NCI-H2081 (cell line): Measurements from ENCODE around the gene TAF4.
A peak's percentile ranks its signal among the peaks of the same experiment; 100 is the strongest.
"Not testable (repeated sequence)": the region's sequence is repeated elsewhere in the genome, so short reads cannot be mapped to it uniquely, and the experiment has no call there.

Experiments
- DNase-seq, 2 experiments: peaks; one replicate each; lab custom pipeline; 2025; lab: John Stamatoyannopoulos, UW

TAF4 gene, protein sequence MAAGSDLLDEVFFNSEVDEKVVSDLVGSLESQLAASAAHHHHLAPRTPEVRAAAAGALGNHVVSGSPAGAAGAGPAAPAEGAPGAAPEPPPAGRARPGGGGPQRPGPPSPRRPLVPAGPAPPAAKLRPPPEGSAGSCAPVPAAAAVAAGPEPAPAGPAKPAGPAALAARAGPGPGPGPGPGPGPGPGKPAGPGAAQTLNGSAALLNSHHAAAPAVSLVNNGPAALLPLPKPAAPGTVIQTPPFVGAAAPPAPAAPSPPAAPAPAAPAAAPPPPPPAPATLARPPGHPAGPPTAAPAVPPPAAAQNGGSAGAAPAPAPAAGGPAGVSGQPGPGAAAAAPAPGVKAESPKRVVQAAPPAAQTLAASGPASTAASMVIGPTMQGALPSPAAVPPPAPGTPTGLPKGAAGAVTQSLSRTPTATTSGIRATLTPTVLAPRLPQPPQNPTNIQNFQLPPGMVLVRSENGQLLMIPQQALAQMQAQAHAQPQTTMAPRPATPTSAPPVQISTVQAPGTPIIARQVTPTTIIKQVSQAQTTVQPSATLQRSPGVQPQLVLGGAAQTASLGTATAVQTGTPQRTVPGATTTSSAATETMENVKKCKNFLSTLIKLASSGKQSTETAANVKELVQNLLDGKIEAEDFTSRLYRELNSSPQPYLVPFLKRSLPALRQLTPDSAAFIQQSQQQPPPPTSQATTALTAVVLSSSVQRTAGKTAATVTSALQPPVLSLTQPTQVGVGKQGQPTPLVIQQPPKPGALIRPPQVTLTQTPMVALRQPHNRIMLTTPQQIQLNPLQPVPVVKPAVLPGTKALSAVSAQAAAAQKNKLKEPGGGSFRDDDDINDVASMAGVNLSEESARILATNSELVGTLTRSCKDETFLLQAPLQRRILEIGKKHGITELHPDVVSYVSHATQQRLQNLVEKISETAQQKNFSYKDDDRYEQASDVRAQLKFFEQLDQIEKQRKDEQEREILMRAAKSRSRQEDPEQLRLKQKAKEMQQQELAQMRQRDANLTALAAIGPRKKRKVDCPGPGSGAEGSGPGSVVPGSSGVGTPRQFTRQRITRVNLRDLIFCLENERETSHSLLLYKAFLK

DNA sequence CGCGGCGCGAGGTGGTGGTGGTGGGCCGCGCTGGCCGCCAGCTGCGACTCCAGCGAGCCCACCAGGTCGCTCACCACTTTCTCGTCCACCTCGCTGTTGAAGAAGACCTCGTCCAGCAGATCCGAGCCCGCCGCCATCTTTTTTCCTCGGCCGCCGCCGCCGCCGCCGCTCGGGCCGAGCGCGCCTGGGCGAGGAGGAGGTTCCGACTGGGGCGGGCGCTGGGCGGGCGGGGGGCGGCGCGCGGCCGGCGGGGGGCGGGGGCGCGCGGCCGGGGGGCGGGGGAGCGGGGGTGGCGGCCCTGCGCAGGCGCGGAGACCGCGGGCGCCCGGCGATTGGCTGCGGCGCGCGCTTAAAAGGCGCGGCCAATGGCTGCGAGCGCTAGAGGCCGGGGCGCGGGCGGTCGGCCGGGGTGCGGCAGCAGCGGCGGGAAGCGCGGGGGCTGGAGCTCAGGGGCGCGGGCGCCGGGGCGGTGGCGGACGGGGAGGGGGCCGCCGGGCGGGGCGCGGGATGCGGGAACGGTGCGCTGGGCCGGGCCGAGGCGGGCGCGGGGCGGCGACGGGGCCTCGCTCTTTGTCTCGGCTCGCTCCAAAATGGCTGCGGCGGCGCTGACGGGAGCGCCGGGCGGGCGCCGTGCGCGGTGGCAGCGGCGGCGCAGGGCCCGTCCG lies at the start of gene TAF4:
Gene TAF4 (minus strand): TSS at position 208 of the 665 bp plus-strand sequence. CDS start 71 bp downstream, at position 137.
- DNase-seq, result peak; percentile 64 to 78

DNA sequence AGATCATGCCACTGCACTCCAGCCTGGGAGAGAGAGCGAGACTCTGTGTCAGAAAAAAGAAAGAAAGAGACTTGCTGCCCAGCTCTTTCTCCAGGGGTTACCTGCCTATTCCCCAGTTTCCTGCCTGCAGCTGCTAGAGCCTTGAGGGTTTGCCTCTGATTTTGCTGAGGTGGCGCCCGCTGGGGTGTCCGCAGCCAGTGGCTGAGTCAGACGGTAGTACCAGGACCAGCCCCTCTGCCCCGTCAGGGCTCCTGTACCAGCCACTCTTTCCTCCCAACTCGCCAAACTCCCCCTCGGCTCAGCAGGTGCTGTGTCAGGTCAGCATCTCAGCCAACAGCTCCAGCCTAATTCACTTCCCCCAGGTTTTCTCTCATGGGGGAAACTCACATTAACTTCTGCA lies 49.2 kb upstream of the TAF4 start:
- DNase-seq, result no peak

DNA sequence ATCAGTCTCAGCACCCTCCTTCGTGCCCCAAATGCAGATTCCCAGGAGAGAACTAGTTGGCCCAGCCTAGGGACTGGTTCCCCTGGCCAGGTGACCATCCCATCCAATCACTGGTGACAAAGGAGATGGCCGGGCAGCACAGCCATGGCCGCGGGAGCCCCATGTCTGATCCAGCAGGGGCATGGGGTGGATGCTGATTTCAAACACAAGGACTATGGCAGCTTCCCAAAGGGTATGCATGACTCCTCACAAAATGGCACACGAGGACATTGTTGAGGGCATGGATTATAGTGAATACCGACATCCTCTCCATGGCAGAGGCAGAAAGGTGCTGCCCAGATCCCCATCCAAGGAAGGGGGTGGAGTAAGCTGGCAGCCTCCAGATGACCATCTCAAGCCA lies 46.7 kb upstream of the TAF4 start:
- DNase-seq, result no peak

DNA sequence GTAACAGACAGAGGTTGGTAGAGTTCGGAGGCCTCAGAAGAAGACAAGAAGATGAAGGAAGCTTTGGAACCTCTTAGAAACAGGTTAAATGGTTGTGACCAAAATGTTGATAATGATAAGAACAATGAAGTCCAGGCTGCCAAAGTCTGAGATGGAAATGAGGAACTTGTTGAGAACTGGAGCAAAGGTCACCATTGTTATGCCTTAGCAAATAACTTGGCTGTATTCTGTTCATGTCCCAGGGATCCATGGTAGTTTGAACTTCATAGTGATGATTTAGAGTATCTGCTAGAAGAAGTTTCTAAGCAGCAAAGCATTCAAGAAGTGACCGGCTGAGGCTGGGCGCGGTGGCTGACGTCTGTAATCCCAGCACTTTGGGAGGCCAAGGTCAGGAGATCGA lies 45.5 kb upstream of the TAF4 start:
- no peak for DNase-seq

DNA sequence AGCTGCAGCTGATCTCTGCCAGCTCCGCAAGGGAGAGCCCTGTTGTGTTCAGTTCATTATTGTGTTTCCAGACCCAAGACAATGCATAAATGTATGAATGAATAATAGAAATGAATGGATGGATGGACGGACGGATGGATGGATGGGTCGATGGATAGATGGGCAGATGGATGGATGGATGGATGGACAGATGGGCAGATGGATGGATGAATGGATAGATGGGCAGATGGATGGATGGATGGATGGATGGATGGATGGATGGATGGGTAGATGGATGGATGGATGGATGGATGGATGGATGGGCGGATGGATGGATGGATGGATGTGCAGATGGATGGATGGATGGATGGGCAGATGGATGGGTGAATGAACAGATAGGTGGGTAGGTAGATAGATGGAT lies 39.9 kb upstream of the TAF4 start:
- DNase-seq, result no peak

DNA sequence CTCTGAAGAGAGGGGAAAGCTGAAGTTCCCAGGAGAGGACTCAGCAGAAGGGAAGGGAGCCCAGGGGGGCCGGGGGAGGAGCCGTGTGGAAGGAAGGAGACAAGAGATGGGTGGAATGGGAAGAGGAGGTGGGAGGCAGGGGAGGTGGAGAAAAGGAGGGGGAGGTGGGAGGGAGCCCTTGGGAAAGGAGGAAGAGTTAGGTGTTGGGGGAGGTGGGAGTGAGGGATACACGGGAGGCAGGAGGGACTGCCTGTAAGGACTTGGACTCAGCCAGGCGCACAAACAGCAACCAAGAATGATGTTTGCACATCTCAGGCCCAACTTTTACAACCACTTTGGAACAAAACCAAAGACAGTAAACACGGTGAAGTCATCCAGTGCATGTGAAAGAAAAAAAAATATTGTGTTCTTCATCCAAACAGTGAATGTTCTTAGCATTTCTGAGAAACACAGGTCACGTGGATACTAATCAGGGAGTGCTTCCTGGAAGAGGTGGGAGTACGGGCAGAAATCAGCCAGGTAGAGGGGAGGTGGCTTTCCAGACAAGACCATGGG lies 39.2 kb upstream of the TAF4 start:
- DNase-seq, result no peak

DNA sequence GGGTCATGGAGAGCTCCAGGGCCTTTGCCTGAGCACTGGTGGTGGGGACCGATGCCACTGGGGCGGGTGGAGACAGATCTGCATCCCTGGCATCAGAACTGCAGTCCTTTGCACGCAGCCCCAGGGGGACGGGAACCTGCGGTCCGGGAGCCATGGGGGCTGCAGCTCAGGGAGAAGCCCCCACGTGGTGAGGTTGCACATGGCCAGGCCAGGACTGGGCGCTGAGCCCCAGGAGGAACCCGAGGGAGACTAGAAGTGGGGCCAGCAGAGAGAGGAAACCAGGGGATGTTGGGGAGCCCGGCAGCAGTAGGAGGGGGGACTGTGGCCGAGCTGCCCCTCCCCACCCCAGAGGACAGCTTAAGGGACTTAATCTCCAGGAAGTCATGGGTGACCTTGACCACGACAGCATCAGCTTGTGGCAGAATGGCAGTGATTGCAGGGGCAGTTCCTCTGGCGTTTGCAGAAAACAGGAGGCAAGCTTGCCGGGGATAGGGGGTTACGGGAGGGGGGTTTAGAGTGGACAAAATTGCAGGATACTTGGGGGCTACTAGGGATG lies 38.6 kb upstream of the TAF4 start:
- DNase-seq, result no peak

DNA sequence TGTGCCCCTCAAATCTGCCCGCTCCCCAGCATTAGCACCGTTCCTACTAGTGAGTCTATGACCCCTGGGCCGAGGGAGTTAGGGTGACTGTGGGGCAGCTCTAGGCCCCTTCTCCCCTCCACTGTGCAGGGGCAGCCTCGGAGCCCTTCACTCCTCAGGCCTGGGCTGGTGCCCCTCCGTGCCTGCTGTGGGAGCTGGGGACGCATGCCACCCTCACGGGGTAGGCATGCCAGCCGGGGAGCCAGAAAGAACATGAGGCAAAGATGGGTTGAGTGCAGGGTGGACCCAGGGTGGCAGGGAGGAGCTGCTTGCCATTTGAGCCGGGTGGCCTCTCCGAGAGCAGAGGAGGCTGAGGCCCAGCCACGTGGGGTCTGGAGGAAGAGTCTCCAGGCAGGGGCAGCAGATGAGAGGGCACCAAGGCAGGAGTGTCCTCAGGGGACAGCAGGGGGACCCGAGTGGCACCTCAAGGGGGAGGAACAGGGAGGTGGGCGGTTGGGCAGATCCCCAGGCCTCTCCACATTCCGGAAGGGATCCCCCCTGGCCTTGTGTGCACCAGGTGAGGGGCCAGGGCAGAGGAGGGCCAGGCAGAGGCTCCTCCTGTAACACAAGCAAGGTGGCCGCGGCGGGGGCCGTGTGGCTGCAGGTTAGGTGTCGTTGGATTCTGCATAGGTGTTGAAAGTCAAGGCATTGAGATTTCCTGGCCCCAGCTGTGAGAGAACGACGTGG lies 38.0 kb upstream of the TAF4 start:
- no peak for DNase-seq

DNA sequence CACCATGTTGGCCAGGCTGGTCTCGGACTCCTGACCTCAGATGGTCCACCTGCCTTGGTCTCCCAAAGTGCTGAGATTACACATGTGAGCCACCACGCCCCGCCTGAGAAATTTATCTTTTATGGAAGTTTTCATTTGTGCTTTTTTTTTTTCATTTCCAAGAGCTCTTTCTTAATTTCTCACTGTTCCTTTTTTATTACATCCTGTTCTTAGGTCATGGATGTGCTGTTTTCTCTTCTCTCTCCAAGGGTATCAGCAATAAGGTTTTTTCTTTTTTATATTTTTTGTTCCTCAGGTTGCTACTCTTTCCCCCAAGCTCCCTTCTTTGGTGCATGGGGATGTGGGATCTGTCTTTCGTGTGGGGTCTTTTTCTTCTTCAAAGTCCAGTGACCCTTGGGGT lies 35.4 kb upstream of the TAF4 start:
- DNase-seq, result no peak

DNA sequence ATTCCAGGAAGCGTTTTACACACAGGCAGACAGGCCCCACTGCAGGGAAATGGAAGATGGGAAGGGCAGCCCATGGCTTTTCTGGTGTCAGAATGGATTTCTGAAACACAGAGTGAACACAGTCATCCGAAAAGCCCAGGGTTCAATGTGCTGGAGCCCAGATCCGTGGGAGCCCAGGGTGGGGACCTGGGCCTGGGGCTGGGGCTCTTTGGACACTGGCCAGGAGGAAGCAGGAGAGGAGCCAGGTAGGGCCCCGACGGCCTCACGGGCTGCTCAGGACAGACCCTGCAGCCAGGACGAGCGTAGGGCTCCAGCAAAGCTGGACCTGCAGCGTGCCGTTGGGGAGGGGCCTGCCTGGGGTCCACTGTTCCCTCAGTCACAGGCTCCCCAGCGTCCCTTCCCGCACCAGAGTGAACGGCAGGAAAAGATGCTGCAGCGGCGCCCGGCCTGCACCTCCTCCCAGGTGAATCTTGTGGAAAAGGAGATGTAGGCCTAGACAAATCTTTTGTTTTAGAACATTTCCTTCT lies 32.3 kb upstream of the TAF4 start:
- no peak for DNase-seq

DNA sequence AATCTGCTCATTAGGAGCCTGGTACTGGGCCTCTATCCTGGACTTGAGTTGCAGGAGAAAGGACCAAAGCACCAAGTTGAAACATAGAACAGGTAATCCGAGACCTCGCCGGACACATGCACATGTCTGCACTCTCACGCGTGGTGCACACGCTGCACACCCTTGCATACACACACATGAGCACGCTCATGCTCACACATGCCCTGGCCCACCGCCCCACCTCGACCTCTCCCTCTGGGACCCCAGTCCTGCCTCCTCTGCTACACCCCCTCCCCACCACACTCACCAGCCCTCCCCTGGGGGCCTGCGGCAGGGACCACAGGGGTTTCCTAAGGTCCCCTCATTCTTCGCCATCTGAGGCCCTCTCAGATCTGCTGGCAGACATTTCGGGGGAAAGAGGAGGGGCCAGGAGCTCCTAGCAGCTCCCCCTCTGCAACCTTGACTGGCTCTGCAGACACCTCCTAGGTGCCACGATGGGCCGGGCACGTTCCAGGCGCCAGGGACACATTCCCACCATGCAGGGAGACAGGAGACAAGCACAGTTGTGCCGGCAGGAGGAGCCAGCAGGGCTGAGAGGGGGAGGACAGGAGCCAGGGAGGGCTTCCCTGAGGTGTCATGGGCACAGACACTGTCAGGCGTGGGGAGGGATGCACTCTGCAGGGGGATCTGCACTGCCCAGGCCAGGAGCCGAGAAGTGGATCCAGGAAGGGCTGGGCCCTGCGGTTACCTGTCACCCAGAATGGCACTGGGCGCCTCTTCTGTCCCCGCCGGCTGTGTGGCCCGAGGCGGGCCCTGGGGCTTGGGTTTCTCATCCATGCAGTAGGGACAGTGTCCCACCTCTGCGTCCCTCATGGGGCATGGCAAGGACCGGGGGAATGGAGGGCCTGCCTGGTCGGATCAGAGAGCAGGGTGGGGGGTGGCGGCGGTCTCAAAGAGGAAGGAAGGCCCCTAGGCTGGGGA lies 31.0 kb upstream of the TAF4 start:
- DNase-seq, result no peak

DNA sequence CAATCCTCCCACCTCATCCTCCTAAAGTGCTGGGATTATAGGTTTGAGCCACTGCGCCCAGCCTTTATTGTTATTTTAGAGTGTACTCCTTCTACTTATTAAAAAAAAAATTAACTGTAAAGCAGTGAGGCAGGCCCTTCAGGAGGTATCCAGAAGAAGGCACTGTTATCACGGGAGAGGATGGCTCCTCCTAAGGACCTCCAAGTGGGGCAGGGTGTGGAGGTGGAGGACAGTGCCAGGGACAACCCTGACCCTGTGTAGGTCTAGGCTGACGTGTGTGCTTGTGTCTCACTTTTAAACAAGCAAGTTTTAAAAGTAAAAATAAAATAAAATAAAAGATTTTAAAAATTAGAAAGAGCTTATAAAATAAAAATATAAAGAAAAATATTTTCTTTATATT lies 23.7 kb upstream of the TAF4 start:
- DNase-seq, result no peak

DNA sequence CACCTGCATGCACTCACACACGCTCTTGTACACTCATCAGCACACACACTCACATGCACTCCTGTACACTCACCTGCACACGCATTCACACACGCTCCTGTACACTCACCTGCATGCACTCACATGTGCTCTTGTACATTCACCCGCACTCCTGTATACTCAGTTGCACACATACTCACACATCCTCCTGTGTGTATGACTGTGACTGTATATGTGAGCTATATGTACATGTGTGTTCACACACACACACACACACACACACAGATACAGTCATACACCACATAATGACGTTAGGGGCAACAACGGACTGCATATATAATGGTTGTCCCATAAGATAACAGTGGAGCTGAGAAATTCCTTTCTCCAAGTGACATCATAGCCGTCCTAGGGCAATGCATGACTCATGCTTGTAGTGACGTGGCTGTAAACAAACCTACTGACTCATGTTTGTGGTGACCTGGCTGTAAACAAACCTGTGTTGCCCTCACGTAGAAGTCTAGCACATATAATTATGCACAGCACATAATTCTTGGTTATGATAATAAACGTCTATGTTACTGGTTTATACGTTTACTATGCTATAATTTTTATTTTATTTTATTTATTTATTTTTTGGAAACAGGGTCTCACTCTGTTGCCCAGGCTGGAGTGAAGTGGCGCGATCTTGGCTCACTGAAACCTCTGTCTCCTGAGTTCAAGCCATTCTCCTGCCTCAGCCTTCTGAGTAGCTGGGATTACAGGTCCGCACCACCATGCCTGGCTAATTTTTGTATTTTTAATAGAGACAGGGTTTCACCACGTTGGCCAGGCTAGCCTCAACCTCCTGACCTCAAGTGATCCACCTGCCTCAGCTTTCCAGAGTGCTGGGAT lies 22.8 kb upstream of the TAF4 start:
- DNase-seq, result no peak

DNA sequence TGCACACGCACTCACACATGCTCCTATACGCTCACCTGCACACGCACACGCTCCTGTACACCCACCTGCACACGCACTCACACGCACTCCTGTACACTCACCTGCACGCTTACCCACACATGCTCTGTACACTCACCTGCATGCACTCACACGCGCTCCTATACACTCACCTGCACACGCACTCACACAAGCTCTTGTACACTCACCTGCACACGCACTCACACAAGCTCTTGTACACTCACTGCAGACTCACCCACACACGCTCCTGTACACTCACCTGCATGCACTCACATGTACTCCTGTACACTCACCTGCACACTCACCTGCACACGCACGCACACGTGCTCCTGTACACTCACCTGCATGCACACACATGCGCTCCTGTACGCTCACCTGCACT lies 22.0 kb upstream of the TAF4 start:
- no peak for DNase-seq

DNA sequence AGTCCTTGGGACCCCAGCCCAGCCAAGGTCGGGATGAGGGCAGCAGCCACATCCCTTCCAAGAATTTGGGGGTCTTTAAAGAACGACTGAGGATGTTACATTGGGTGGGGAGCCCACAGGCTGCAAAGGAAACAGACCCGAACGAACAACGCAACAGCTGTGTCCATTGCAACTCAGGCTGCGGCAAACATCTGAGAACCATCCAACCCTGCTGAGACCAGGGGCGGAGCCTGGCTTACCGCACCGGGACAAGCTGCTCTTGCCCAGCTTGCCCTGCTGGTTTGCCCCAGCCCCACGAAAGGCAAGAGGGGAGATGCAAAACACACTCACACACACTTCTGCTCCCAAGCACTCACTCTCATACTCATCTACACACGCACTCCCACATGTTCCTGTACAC lies 21.5 kb upstream of the TAF4 start:
- DNase-seq, result no peak

DNA sequence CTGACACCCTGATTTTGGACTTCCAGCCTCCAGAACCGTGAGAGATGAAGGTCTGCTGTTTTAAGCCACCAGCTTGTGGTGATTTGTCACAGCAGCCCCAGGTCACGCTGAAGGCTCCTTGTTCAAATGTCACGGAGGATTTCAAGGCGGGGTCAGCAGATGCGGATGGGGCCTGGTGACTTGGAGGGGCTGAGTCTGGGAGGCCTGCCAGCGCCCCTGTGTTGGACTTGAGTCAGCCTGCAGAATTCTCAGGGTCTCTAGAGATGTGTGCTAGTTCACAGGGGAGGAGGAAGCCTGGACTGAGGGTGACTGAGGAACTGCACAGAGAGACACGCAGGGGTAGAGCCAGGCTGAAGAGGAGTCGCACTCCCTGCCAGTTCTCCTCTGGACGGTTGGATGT lies 19.5 kb upstream of the TAF4 start:
- no peak for DNase-seq

DNA sequence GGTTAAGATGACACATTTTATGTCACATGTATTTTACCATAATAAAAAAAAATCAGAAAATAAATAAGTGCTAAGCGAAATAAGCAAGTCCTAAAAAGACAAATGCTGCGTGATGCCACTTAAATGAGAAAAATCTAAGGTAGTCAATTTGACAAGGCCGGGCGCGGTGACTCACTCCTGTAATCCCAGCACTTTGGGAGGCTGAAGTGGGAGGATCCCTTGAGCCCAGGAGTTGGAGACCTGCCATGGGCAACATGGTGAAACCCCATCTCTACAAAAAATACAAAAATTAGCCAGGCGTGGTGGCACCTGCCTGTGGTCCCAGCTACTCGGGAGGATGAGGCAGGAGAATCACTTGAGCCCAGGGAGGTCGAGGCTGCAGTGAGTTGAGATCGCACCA lies 18.5 kb upstream of the TAF4 start:
- not testable (repeated sequence) for DNase-seq

DNA sequence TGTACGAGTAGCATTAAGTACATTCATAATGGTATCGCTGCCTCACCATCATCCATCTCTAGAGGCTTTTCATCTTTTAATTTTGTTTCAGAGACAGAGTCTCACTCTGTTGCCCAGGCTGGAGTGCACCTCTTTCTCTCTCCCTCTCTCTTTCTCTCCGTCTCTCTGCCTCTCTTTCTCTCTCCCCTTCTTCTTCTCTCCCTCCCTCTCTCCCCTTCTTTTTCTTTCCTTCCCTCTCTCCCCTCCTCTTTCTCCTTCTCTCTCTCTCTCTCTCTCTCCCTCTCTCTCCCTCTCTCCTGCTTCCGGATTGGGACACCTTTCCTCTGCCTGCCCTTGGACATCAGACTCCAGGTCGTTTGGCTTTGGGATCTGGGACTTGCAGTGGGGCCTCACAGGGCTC lies 17.6 kb upstream of the TAF4 start:
- DNase-seq, result no peak
